Uterus (tissue), 4 donors: ENCODE measurements around the gene RNF133. TPM values are rescaled to one million over a fixed set of nuclear protein-coding genes. Genes with fewer than 3 reads are reported as not detected.

ENCODE experiments used
- DNase-seq, 2 donors: peaks; one replicate each; pipeline ENCODE4 v3.0.0-alpha.2; 2019 to 2020
- H3K27ac ChIP-seq, 2 donors: fragments of 200-600 bp; sonication (generic); 1 replicate in 1 of 2; 2 replicates in 1 of 2; pipeline ENCODE4 v1.5.1; 2016 to 2018
- H3K27me3 ChIP-seq, 2 donors: fragments of 200-600 bp; sonication (generic); one replicate each; pipeline ENCODE4 v1.5.1; 2018 to 2019; ENCODE audit warnings: control low read depth in 1 of 2
- H3K36me3 ChIP-seq, 2 donors: fragments of 200-600 bp; sonication (generic); one replicate each; pipeline ENCODE4 v1.5.1; 2019; ENCODE audit warnings: control low read depth in 1 of 2
- H3K4me1 ChIP-seq, 2 donors: fragments of 200-600 bp; sonication (generic); one replicate each; pipeline ENCODE4 v1.5.1; 2018 to 2019; ENCODE audit warnings: control low read depth in 1 of 2
- H3K4me3 ChIP-seq, 2 donors: fragments of 200-600 bp; sonication (generic); 1 replicate in 1 of 2; 2 replicates in 1 of 2; pipeline ENCODE4 v1.5.1; 2018 to 2019; ENCODE audit warnings: mild to moderate bottlenecking in 1 of 2
- H3K9me3 ChIP-seq, 2 donors: fragments of 200-600 bp; sonication (generic); one replicate each; pipeline ENCODE4 v1.5.1; 2019; ENCODE audit warnings: control low read depth in 1 of 2
- POLR2A ChIP-seq, 2 donors: fragments of 450-650 bp; IDR thresholded peaks; one replicate each; pipeline ENCODE4 v1.6.1; 2016; ENCODE audit warnings: antibody characterized with exemption in 2 of 2, mild to moderate bottlenecking in 1 of 2, moderate library complexity in 1 of 2
- intact Hi-C: fragments of 100-400 bp; cut with DNase I; formaldehyde crosslinking; loops from one replicate; pipeline ENCODE4 v1.15.1; 2023; ENCODE audit warnings: low total_unique reads
- total RNA-seq, 4 donors: library from RNA; depleted of rRNA in 3 of 4; stranded (reverse); fragments of >200 nt in 3 of 4; gene quantifications; one replicate each; pipeline versions ENCODE4 v1.1.0 to v1.2.4, GENCODE V29; 2014 to 2023
- TF ChIP-seq, protein P1 (sequence below), 4 experiments: fragments of 200-600 bp in 2 of 4; fragments of 450-650 bp in 2 of 4; sonication (generic) in 2 of 4; IDR thresholded peaks; one replicate each; pipeline ENCODE4 v1.5.1; 2016 to 2019; ENCODE audit warnings: antibody characterized with exemption in 4 of 4, mild to moderate bottlenecking in 2 of 4, moderate library complexity in 1 of 4
- donor health status: DM: yes; HTN: yes; CAD: no.

RNF133 gene
- total RNA-seq, 4 donors from 2014 or later: 1.5 to 6.9 (median 3.8) TPM; not detected in 1

- TF ChIP-seq POLR2A (IDR thresholded peaks at IDR 0.05): no peak
- TF ChIP-seq, protein P1, sequence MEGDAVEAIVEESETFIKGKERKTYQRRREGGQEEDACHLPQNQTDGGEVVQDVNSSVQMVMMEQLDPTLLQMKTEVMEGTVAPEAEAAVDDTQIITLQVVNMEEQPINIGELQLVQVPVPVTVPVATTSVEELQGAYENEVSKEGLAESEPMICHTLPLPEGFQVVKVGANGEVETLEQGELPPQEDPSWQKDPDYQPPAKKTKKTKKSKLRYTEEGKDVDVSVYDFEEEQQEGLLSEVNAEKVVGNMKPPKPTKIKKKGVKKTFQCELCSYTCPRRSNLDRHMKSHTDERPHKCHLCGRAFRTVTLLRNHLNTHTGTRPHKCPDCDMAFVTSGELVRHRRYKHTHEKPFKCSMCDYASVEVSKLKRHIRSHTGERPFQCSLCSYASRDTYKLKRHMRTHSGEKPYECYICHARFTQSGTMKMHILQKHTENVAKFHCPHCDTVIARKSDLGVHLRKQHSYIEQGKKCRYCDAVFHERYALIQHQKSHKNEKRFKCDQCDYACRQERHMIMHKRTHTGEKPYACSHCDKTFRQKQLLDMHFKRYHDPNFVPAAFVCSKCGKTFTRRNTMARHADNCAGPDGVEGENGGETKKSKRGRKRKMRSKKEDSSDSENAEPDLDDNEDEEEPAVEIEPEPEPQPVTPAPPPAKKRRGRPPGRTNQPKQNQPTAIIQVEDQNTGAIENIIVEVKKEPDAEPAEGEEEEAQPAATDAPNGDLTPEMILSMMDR (IDR thresholded peaks at IDR 0.05): no peak
- H3K27me3 ChIP-seq: no peaks in the 10 kb centered on the region
- H3K9me3 ChIP-seq: no peaks in the 10 kb centered on the region
- H3K4me1 ChIP-seq: no peaks in the 10 kb centered on the region
- intact Hi-C loops: no loop called here
- H3K36me3 ChIP-seq: no peaks in the 10 kb centered on the region
- DNase-seq: no peak
- H3K4me3 ChIP-seq: no peak overlapping the region
- H3K27ac ChIP-seq: no peak overlapping the region
Measured at GRCh38 chr7:122706836-122707235, 7.9 kb upstream of the RNF133 start.

DNA sequence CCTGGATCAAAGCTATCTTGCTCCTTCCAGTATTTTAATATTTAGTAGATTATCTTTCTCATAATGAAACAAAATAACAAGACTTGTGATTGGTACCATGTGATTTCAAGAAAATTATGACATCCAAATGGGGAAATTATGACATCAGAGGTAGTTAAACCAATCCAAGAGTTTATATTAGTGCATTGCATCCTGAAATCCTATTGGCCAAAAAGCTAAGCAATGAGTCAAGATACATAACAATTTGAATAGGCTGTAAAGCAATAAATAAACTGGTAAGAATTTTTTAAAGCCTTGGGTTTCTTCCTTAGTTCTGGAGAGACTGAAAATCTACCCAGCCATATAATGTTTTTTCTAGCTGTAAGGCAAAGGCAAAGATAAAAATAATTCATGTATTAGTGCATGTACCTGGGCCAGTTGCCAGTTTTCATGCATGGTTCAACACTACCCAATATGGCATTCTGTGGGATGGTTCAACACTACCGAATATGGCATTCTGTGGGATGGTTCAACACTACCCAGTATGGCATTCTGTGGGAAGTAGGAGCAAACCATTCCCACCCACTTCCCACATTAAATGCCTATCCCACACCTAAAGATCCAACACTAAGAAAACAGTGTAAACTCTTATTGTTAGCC, 4.1 kb upstream of the RNF133 start, which contains the start of gene RNF148:
Gene RNF148 (minus strand): TSS at position 51 of the 639 bp plus-strand sequence. CDS start 172 bp downstream, outside the sequence.
- TF ChIP-seq, protein P1 (IDR thresholded peaks at IDR 0.05): no peak
- TF ChIP-seq POLR2A (IDR thresholded peaks at IDR 0.05): no peak
- no peaks in the 10 kb centered on the region for H3K9me3 ChIP-seq
- H3K36me3 ChIP-seq: no peaks in the 10 kb centered on the region
- no peak within 1 kb of the TSS for H3K4me3 ChIP-seq
- no peak for DNase-seq
- intact Hi-C loops: no loop called here
- H3K27me3 ChIP-seq: no peaks in the 10 kb centered on the region
- H3K4me1 ChIP-seq: no peaks in the 10 kb centered on the region
- no peak within 1 kb of the TSS for H3K27ac ChIP-seq

GRCh38 chr7:122695816-122696215, 3.1 kb downstream of the RNF133 start:
- intact Hi-C loops: no loop called here
- H3K9me3 ChIP-seq: no peaks in the 10 kb centered on the region
- no peak overlapping the region for H3K27ac ChIP-seq
- H3K27me3 ChIP-seq: no peaks in the 10 kb centered on the region
- no peaks in the 10 kb centered on the region for H3K4me1 ChIP-seq
- H3K36me3 ChIP-seq: no peaks in the 10 kb centered on the region
- TF ChIP-seq POLR2A (IDR thresholded peaks at IDR 0.05): no peak
- TF ChIP-seq, protein P1 (IDR thresholded peaks at IDR 0.05): no peak
- DNase-seq: no peak
- no peak overlapping the region for H3K4me3 ChIP-seq

- H3K9me3 ChIP-seq: no peaks in the 10 kb centered on the region
- intact Hi-C loops: no loop called here
- H3K27me3 ChIP-seq: no peaks in the 10 kb centered on the region
- H3K36me3 ChIP-seq: no peaks in the 10 kb centered on the region
- no peaks in the 10 kb centered on the region for H3K4me1 ChIP-seq
- TF ChIP-seq, protein P1 (IDR thresholded peaks at IDR 0.05): no peak
- no peak for TF ChIP-seq POLR2A (IDR thresholded peaks at IDR 0.05)
- no peak overlapping the region for H3K4me3 ChIP-seq
- no peak overlapping the region for H3K27ac ChIP-seq
- no peak for DNase-seq
Measured at GRCh38 chr7:122694697-122695096, 4.2 kb downstream of the RNF133 start.

DNA sequence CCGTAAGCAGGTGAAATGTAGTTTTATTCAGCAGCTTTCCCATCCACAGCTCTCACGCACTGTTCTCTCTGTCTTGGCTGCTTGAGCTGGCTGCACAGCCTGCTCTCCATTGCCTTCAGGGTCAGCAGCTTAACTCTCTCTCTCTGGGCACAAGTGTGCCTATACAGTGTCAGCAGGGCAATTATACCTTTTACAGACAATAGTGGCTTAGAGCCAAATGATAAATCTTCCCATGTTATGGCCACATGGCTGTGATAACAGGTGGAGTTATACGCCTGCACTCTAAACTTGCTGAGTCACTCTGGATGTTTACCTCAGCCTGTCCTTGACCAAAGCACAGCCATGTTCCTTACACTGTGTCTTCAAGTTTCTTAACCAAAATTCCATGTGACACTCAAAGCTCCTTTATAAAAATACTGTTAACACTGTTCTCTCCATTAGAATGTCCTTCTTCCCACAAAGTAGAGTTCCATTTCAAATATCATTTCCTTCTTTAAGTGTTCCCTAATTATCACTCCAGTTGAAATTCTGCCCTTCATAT, 6.1 kb downstream of the RNF133 start:
- no peak overlapping the region for H3K4me3 ChIP-seq
- no peak for DNase-seq
- intact Hi-C loops: no loop called here
- H3K4me1 ChIP-seq: no peaks in the 10 kb centered on the region
- H3K36me3 ChIP-seq: no peaks in the 10 kb centered on the region
- H3K27ac ChIP-seq: no peak overlapping the region
- H3K27me3 ChIP-seq: no peaks in the 10 kb centered on the region
- H3K9me3 ChIP-seq: no peaks in the 10 kb centered on the region
- TF ChIP-seq, protein P1 (IDR thresholded peaks at IDR 0.05): no peak
- TF ChIP-seq POLR2A (IDR thresholded peaks at IDR 0.05): no peak
